ENCODE measurements around the gene IKBKE.

The IKBKE gene

DNA sequence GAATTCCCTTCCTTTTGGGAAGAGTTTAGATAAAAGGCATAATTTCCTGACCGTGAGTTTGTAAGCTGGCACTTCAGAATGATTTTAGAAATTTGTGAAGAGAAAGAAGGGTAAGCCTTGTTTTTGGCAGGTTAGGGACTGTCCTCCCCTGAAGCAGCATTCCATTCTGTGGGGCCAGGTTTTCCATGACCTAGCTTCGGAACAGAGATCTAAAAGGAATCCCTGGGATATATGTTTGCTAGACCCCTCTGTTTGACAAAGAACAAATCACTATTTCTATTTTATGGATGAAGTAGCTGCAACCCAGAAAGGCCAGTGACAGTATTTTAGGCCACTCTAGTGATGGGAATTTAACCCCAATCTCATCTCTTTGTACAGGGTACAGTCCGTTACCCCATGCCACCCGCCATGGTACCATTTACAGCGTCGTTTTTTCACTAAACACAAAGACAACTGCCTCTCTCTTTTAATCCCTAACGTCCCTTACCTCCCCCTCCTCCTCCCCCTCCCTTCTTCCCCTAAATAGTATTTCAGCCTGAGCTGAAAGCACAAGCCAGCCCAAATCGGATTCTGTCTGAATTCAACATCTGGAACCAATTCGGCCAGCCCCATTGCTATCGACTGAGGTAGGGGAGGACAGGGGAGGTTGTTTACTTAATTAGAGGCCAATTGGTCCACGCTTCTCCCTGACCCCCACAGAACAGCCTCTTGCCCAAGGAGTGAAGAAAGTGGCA lies 23.4 kb upstream of the IKBKE start:
- no peaks in the 10 kb centered on the region for H3K9me2 ChIP-seq (ENCODE audit: low read depth, low read length)
- H3K36me3 ChIP-seq (ENCODE audit: insufficient read depth, low read length) = peaks cover 70% of the 10 kb centered on the region
- H3K4me3 ChIP-seq (ENCODE audit: low read depth, low read length, poor library complexity, severe bottlenecking) = no peak overlapping the region
- H3K9me3 ChIP-seq (ENCODE audit: low read length) = no peaks in the 10 kb centered on the region
- H3K9ac ChIP-seq (ENCODE audit: low read length) = no peak overlapping the region
- H3K4me1 ChIP-seq (ENCODE audit: insufficient read depth, low read length, severe bottlenecking) = no peaks in the 10 kb centered on the region
- H3K79me2 ChIP-seq (ENCODE audit: insufficient read depth, low read length) = no peaks in the 10 kb centered on the region
- no peak for TF ChIP-seq EZH2 (IDR thresholded peaks at IDR 0.05; ENCODE audit: borderline replicate concordance, low read length)
- TF ChIP-seq, protein P1, sequence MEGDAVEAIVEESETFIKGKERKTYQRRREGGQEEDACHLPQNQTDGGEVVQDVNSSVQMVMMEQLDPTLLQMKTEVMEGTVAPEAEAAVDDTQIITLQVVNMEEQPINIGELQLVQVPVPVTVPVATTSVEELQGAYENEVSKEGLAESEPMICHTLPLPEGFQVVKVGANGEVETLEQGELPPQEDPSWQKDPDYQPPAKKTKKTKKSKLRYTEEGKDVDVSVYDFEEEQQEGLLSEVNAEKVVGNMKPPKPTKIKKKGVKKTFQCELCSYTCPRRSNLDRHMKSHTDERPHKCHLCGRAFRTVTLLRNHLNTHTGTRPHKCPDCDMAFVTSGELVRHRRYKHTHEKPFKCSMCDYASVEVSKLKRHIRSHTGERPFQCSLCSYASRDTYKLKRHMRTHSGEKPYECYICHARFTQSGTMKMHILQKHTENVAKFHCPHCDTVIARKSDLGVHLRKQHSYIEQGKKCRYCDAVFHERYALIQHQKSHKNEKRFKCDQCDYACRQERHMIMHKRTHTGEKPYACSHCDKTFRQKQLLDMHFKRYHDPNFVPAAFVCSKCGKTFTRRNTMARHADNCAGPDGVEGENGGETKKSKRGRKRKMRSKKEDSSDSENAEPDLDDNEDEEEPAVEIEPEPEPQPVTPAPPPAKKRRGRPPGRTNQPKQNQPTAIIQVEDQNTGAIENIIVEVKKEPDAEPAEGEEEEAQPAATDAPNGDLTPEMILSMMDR (IDR thresholded peaks at IDR 0.05; ENCODE audit: low read length) = no peak
- no peak overlapping the region for H2AFZ ChIP-seq (ENCODE audit: low read length)
- no peak overlapping the region for H3K27ac ChIP-seq (ENCODE audit: low read depth, low read length, poor library complexity, severe bottlenecking)
- no peaks in the 10 kb centered on the region for H3K27me3 ChIP-seq (ENCODE audit: insufficient read depth, low read length)
- H3F3A ChIP-seq (ENCODE audit: insufficient read depth, low read length) = no peaks in the 10 kb centered on the region
- no peaks in the 10 kb centered on the region for H4K20me1 ChIP-seq (ENCODE audit: insufficient read depth, low read length)
- no peak overlapping the region for H3K4me2 ChIP-seq (ENCODE audit: low read length)

DNA sequence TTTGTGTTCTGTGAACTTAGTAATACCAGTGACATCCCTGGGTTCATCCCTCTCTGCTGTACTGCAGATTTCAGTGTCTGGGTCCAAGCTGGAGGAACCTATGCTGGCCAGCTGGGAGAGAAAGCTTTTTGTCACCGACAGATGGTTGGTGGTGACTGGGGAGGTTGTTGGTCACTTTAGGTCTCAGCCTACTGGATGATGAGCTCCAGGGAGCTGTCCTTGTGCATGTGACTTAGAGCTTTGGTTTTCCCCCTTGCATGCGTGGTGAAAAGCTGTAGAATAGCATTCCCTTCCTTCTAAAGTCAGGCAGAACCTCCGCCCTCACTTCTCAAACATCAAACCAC lies 22.9 kb upstream of the IKBKE start:
- H2AFZ ChIP-seq (ENCODE audit: low read length) = no peak overlapping the region
- H3K27me3 ChIP-seq (ENCODE audit: insufficient read depth, low read length) = no peaks in the 10 kb centered on the region
- TF ChIP-seq, protein P1 (IDR thresholded peaks at IDR 0.05; ENCODE audit: low read length) = no peak
- no peak for TF ChIP-seq EZH2 (IDR thresholded peaks at IDR 0.05; ENCODE audit: borderline replicate concordance, low read length)
- H3K79me2 ChIP-seq (ENCODE audit: insufficient read depth, low read length) = no peaks in the 10 kb centered on the region
- H3K4me1 ChIP-seq (ENCODE audit: insufficient read depth, low read length, severe bottlenecking) = no peaks in the 10 kb centered on the region
- no peaks in the 10 kb centered on the region for H3K9me3 ChIP-seq (ENCODE audit: low read length)
- H3F3A ChIP-seq (ENCODE audit: insufficient read depth, low read length) = no peaks in the 10 kb centered on the region
- H3K36me3 ChIP-seq (ENCODE audit: insufficient read depth, low read length) = peaks cover 67% of the 10 kb centered on the region
- H3K27ac ChIP-seq (ENCODE audit: low read depth, low read length, poor library complexity, severe bottlenecking) = no peak overlapping the region
- H3K4me2 ChIP-seq (ENCODE audit: low read length) = no peak overlapping the region
- no peaks in the 10 kb centered on the region for H3K9me2 ChIP-seq (ENCODE audit: low read depth, low read length)
- H4K20me1 ChIP-seq (ENCODE audit: insufficient read depth, low read length) = no peaks in the 10 kb centered on the region
- no peak overlapping the region for H3K4me3 ChIP-seq (ENCODE audit: low read depth, low read length, poor library complexity, severe bottlenecking)
- H3K9ac ChIP-seq (ENCODE audit: low read length) = no peak overlapping the region

DNA sequence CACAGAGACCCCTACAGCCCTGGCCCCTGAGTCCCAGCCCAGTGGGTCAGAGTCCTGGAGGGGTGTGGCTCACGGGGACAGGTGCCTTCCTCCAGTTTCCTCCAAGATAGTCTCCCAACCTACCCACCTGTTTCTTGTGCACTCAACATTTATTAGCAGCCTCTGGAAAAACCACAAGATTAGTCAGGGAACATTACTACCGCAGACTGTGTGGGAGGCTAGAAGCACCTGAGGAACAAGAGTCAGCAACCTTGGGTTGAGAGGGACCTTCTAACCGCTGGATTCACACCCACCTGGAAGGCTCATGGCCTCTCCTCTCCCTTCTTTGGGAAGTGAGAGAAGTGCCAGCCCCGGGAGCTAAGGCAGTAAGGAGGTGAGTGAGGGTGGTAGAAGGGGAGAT lies 22.5 kb upstream of the IKBKE start:
- Histone ChIP-seq H3K36me3 (ENCODE audit: insufficient read depth, low read length) (peaks cover 63% of the 10 kb centered on the region), H3K4me3 (ENCODE audit: low read depth, low read length, poor library complexity, severe bottlenecking) (no peak overlapping the region), H3K4me1 (ENCODE audit: insufficient read depth, low read length, severe bottlenecking) (no peaks in the 10 kb centered on the region), H3K27me3 (ENCODE audit: insufficient read depth, low read length) (no peaks in the 10 kb centered on the region), H3K9me2 (ENCODE audit: low read depth, low read length) (no peaks in the 10 kb centered on the region), H3K79me2 (ENCODE audit: insufficient read depth, low read length) (no peaks in the 10 kb centered on the region), H2AFZ (ENCODE audit: low read length) (no peak overlapping the region), H3K27ac (ENCODE audit: low read depth, low read length, poor library complexity, severe bottlenecking) (no peak overlapping the region), H3K9ac (ENCODE audit: low read length) (no peak overlapping the region), H3K4me2 (ENCODE audit: low read length) (no peak overlapping the region), H3F3A (ENCODE audit: insufficient read depth, low read length) (no peaks in the 10 kb centered on the region), H3K9me3 (ENCODE audit: low read length) (no peaks in the 10 kb centered on the region), H4K20me1 (ENCODE audit: insufficient read depth, low read length) (no peaks in the 10 kb centered on the region)
- no peak for TF ChIP-seq EZH2 (IDR thresholded peaks at IDR 0.05; ENCODE audit: borderline replicate concordance, low read length)
- TF ChIP-seq, protein P1 (IDR thresholded peaks at IDR 0.05; ENCODE audit: low read length) = no peak
